Measurements from ENCODE around the gene CHMP4A. TPM values are rescaled to one million over a fixed set of nuclear protein-coding genes. Genes with fewer than 3 reads are reported as not detected.
A peak's percentile ranks its signal among the peaks of the same experiment; 100 is the strongest.
"Not testable (repeated sequence)": the region's sequence is repeated elsewhere in the genome, so short reads cannot be mapped to it uniquely, and the experiment has no call there.

CHMP4A gene
- total and polyA plus RNA-seq, 2 experiments from 2014 or later: 31.0 to 51.1 TPM

DNA sequence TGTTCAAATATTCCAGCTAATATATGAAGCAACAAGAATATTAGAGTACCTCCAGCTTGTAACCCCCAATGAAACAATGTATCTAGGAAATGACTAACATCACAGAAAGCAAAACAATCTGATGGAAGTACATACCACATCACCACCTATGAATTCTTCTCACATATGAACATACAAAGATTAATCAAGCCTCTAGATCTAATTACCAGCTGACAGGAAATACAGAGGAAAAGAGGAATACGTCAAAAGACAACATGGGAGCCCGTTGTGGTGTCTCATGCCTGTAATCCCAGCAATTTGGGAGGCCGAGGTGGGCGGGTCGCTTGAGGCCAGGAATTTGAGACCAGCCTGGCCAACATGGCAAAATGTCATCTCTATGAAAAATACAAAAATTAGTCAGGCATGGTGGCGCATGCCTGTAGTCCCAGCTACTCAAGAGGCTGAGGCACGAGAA is 11.4 kb upstream of the CHMP4A start:
- Histone ChIP-seq H3K27ac (no peak overlapping the region), H3K36me3 (no peaks in the 10 kb centered on the region), H3K4me1 (ENCODE audit: low read depth) (no peaks in the 10 kb centered on the region), H3K27me3 (no peaks in the 10 kb centered on the region), H3K9me3 (ENCODE audit: low read depth) (no peaks in the 10 kb centered on the region), H3K4me3 (no peak overlapping the region)
- TF ChIP-seq, protein P1, sequence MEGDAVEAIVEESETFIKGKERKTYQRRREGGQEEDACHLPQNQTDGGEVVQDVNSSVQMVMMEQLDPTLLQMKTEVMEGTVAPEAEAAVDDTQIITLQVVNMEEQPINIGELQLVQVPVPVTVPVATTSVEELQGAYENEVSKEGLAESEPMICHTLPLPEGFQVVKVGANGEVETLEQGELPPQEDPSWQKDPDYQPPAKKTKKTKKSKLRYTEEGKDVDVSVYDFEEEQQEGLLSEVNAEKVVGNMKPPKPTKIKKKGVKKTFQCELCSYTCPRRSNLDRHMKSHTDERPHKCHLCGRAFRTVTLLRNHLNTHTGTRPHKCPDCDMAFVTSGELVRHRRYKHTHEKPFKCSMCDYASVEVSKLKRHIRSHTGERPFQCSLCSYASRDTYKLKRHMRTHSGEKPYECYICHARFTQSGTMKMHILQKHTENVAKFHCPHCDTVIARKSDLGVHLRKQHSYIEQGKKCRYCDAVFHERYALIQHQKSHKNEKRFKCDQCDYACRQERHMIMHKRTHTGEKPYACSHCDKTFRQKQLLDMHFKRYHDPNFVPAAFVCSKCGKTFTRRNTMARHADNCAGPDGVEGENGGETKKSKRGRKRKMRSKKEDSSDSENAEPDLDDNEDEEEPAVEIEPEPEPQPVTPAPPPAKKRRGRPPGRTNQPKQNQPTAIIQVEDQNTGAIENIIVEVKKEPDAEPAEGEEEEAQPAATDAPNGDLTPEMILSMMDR (IDR thresholded peaks at IDR 0.05; ENCODE audit: low read depth, low read length): no peak
- DNase-seq (ENCODE audit: low read depth in 1 of 2, low spot score in 1 of 2): peak in 1 of 2 donors; percentile 88

DNA sequence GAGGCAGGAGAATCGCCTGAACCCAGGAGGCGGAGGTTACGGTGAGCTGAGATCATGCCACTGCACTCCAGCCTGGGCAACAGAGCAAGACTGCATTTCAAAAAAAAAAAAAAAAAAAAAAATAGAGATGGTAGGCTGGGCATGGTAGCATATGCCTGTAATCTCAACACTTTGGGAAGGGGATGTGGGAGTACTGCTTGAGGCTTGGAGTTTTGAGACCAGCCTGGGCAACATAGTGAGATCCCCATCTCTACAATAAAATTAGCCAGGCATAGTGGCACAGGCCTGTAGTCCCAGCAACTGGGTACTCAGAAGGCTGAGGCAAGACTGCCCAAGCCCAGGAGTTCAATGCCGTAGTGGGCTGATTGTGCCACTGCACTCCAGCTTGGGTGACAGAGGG is 9.7 kb upstream of the CHMP4A start:
- H3K4me3 ChIP-seq; H3K27ac ChIP-seq; H3K36me3 ChIP-seq; H3K9me3 ChIP-seq (ENCODE audit: low read depth); H3K27me3 ChIP-seq; H3K4me1 ChIP-seq (ENCODE audit: low read depth); DNase-seq (ENCODE audit: low read depth in 1 of 2, low spot score in 1 of 2): not testable (repeated sequence)

DNA sequence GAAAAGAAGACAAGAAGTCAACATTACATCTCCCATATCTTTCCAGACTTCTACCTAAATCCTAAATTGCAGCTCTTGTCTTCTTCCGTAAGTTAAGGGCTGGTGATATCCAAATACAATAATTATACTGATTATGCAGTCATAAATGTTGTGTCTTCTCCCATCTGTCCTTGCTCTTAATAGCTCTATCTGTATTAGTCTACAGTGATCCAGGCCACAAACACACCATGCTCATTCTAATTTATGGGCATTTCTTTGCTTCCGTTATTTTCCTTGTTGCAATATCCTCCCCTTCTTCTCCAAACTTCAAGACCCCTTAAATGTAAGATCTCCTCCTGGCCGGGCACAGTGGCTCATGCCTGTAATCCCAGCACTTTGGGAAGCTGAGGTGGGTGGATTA is 6.2 kb upstream of the CHMP4A start:
- Histone ChIP-seq H3K27ac (no peak overlapping the region), H3K27me3 (no peaks in the 10 kb centered on the region), H3K9me3 (ENCODE audit: low read depth) (no peaks in the 10 kb centered on the region), H3K4me3 (no peak overlapping the region), H3K4me1 (ENCODE audit: low read depth) (no peaks in the 10 kb centered on the region), H3K36me3 (no peaks in the 10 kb centered on the region)
- TF ChIP-seq, protein P1 (IDR thresholded peaks at IDR 0.05; ENCODE audit: low read depth, low read length): no peak
- DNase-seq (ENCODE audit: low read depth in 1 of 2, low spot score in 1 of 2): no peak

- no peaks in the 10 kb centered on the region for H3K27me3 ChIP-seq
- H3K4me3 ChIP-seq: no peak overlapping the region
- H3K27ac ChIP-seq: no peak overlapping the region
- no peak for DNase-seq (ENCODE audit: low read depth in 1 of 2, low spot score in 1 of 2)
- TF ChIP-seq, protein P1 (IDR thresholded peaks at IDR 0.05; ENCODE audit: low read depth, low read length): no peak
- H3K4me1 ChIP-seq (ENCODE audit: low read depth): no peaks in the 10 kb centered on the region
- no peaks in the 10 kb centered on the region for H3K9me3 ChIP-seq (ENCODE audit: low read depth)
- no peaks in the 10 kb centered on the region for H3K36me3 ChIP-seq
Observed at GRCh38 chr14:24219080-24219479, 5.8 kb upstream of the CHMP4A start.

DNA sequence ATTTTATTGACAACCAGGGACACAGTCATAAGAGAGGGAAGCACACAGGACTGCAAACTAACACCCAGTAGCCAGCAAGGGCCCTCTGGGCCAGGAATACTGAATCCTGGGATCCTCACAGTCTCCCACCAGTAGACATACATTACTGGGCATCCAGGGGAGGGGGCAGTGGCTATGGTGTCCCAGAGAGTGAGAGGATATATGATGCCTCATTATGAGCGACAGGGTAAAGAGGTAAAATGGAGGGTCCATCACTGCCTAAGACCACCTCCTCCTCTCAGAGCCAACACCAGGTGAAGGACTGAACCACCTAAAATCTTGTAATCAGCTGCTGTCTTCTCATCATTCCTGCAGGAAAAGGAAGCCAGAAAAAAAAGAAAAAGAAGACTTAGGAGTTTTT is 3.6 kb upstream of the CHMP4A start:
- not testable (repeated sequence) for DNase-seq (ENCODE audit: low read depth in 1 of 2, low spot score in 1 of 2); H3K4me1 ChIP-seq (ENCODE audit: low read depth); H3K27me3 ChIP-seq; H3K27ac ChIP-seq; H3K4me3 ChIP-seq; H3K36me3 ChIP-seq; H3K9me3 ChIP-seq (ENCODE audit: low read depth)

DNA sequence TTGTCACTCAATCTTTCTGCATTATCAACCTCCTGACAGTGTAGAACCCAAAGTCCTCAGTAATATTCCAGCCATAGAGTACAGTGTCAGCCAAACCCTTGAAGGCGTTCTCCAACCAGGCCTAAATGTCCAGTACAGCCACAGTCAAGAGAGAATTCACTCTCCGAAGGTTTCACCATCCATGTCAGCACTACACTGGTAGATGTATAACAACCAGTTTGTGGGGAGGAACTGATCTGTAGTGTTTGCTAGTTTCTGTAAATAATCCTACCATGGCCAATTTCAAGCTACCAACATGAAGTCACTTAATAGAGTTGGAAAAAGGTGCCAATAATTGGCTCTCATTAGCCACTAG is 3.0 kb upstream of the CHMP4A start:
- Histone ChIP-seq H3K27ac (no peak overlapping the region), H3K4me3 (no peak overlapping the region), H3K4me1 (ENCODE audit: low read depth) (no peaks in the 10 kb centered on the region), H3K27me3 (no peaks in the 10 kb centered on the region), H3K36me3 (no peaks in the 10 kb centered on the region), H3K9me3 (ENCODE audit: low read depth) (no peaks in the 10 kb centered on the region)
- DNase-seq (ENCODE audit: low read depth in 1 of 2, low spot score in 1 of 2): no peak
- TF ChIP-seq, protein P1 (IDR thresholded peaks at IDR 0.05; ENCODE audit: low read depth, low read length): no peak
